Fibroblast of lung (primary cell): ENCODE measurements around the gene CMIP. TPM values are rescaled to one million over a fixed set of nuclear protein-coding genes. Genes with fewer than 3 reads are reported as not detected.

ENCODE experiments used
- DNase-seq, 2 donors: peaks; one replicate each; pipeline versions ENCODE4 v3.0.0 to v3.0.0-alpha.2; 2010; ENCODE audit warnings: low read depth in 2 of 2
- H2AFZ ChIP-seq: 2 replicates; pipeline ENCODE4 v1.5.1; 2012; ENCODE audit warnings: low read length, control low read depth, inconsistent platforms
- H3K27ac ChIP-seq: 2 replicates; pipeline ENCODE4 v1.5.1; 2011; ENCODE audit warnings: low read length, control low read depth; ENCODE audit not compliant: insufficient read depth
- H3K27me3 ChIP-seq: 2 replicates; pipeline ENCODE4 v1.5.1; 2011; ENCODE audit warnings: mild to moderate bottlenecking, low read length; ENCODE audit not compliant: control insufficient read depth, insufficient read depth
- H3K36me3 ChIP-seq: 2 replicates; pipeline ENCODE4 v1.5.1; 2011; ENCODE audit warnings: low read length; ENCODE audit not compliant: control insufficient read depth, insufficient read depth
- H3K4me1 ChIP-seq: 2 replicates; pipeline ENCODE4 v1.5.1; 2011; ENCODE audit warnings: low read length; ENCODE audit not compliant: control insufficient read depth, insufficient read depth; ENCODE audit errors: extremely low read depth
- H3K4me2 ChIP-seq: 2 replicates; pipeline ENCODE4 v1.5.1; 2011; ENCODE audit warnings: low read length, control low read depth; ENCODE audit not compliant: insufficient read depth; ENCODE audit errors: extremely low read depth
- H3K4me3 ChIP-seq, 4 experiments: fragments of 200-600 bp in 1 of 4; sonication (generic) in 1 of 4; replicated peaks in 1 of 4; 2 replicates each; pipeline ENCODE4 v1.5.1; 2011 to 2016; ENCODE audit warnings: low read length in 4 of 4, low read depth in 3 of 4, mild to moderate bottlenecking in 3 of 4, control low read depth in 2 of 4, inconsistent platforms in 1 of 4, mixed read lengths in 1 of 4; ENCODE audit not compliant: insufficient read depth in 1 of 4; ENCODE audit errors: control extremely low read depth in 1 of 4
- H3K79me2 ChIP-seq: 2 replicates; pipeline ENCODE4 v1.5.1; 2012; ENCODE audit warnings: mild to moderate bottlenecking, low read length, inconsistent platforms; ENCODE audit not compliant: control insufficient read depth, insufficient read depth
- H3K9ac ChIP-seq: 2 replicates; pipeline ENCODE4 v1.5.1; 2011; ENCODE audit warnings: mild to moderate bottlenecking, low read length, control low read depth; ENCODE audit not compliant: insufficient read depth
- H3K9me3 ChIP-seq: 2 replicates; pipeline ENCODE4 v1.5.1; 2012; ENCODE audit warnings: low read depth, low read length; ENCODE audit not compliant: control insufficient read depth, insufficient read depth
- H4K20me1 ChIP-seq: 2 replicates; pipeline ENCODE4 v1.5.1; 2011; ENCODE audit warnings: low read length; ENCODE audit not compliant: control insufficient read depth, insufficient read depth; ENCODE audit errors: extremely low read depth
- EZH2 ChIP-seq: IDR thresholded peaks from 2 replicates; pipeline ENCODE4 v1.5.1; 2012; ENCODE audit warnings: low read length, control low read depth, mild to moderate bottlenecking; ENCODE audit errors: missing control alignments
- polyA plus RNA-seq, 2 donors: library from polyadenylated mRNA; depleted of rRNA in 1 of 2; stranded (reverse) in 1 of 2; unstranded in 1 of 2; fragments of >200 nt; gene quantifications; 2 replicates each; pipeline ENCODE4 v1.2.1, GENCODE V29; 2011 to 2012; ENCODE audit warnings: missing spikeins in 1 of 2
- total RNA-seq: library from RNA; depleted of rRNA; stranded (reverse); fragments of >200 nt; gene quantifications from 2 replicates; pipeline ENCODE4 v1.2.1, GENCODE V29; 2014
- TF ChIP-seq, protein P1 (sequence below), 2 donors: IDR thresholded peaks in 1 of 2; conservative IDR thresholded peaks in 1 of 2; 1 replicate in 1 of 2; 2 replicates in 1 of 2; pipeline ENCODE4 v1.5.1; 2011 to 2012; ENCODE audit warnings: low read length in 2 of 2, control low read depth in 1 of 2, inconsistent platforms in 1 of 2, low read depth in 1 of 2, mild to moderate bottlenecking in 1 of 2

The CMIP gene
- total and polyA plus RNA-seq, 2 donors (not counting 1 experiment from before 2014, with no cell fraction given) = 1.9 to 5.1 TPM

DNA sequence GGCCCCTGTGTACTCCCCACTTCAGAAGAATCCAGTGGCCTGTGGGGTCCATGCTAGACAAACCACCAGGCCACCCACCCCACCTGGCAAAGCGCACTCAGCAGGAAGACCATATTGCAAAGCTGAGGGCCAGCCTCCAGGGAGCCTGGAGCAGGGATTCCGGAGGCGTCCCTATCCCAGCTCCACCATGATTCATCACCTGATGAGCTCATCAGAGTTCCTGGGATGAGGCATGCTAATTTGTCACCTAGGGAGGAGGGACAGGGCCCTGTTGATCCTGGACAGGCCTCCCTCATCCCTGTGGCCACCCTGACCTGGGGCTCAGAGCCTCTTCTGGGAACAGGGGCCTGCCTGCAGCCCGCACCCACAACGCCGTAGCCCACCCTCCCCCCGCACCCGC lies 202.9 kb downstream of the CMIP start:
- no peak for TF ChIP-seq EZH2
- no peak overlapping the region for H3K4me2 ChIP-seq

DNA sequence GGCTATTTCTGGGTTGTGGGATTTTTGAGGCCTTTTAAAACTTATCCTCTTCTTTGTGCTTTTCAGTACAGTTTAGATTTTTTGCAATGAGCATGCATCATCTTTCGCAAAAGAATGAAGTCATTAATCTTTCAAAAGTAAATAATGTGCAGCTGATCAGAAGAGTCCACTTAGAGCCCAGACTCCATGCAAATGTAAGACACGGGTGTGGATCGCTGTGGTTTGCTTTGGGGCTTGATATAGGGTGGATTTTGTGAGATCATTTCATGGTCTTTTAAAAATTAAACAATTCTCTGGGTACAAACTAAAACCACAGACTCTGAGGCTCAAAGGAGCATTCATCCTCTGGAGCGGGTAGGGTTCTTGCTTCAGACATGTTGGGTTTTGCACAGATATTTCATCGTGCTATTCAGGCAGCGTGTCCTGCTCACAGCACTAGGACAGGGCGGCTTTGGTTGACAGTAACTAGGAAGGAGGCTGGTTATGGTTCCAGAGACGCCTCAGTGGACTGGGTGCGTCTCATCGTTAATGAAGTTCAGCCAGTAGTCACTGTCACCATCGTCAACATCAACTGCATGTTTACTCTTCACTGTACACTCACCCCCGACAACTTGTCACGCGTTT lies 205.1 kb downstream of the CMIP start:
- H4K20me1 ChIP-seq = no peaks in the 10 kb centered on the region
- H3K36me3 ChIP-seq = peaks cover 1% of the 10 kb centered on the region
- H3K27me3 ChIP-seq = no peaks in the 10 kb centered on the region
- no peak for TF ChIP-seq EZH2
- TF ChIP-seq, protein P1, sequence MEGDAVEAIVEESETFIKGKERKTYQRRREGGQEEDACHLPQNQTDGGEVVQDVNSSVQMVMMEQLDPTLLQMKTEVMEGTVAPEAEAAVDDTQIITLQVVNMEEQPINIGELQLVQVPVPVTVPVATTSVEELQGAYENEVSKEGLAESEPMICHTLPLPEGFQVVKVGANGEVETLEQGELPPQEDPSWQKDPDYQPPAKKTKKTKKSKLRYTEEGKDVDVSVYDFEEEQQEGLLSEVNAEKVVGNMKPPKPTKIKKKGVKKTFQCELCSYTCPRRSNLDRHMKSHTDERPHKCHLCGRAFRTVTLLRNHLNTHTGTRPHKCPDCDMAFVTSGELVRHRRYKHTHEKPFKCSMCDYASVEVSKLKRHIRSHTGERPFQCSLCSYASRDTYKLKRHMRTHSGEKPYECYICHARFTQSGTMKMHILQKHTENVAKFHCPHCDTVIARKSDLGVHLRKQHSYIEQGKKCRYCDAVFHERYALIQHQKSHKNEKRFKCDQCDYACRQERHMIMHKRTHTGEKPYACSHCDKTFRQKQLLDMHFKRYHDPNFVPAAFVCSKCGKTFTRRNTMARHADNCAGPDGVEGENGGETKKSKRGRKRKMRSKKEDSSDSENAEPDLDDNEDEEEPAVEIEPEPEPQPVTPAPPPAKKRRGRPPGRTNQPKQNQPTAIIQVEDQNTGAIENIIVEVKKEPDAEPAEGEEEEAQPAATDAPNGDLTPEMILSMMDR (conservative IDR thresholded peaks at IDR 0.05 in 1 of 2, IDR thresholded peaks at IDR 0.05 in 1 of 2; ENCODE audit: low read depth in 1 of 2, low read length in 2 of 2) = no peak
- H3K27ac ChIP-seq = no peak overlapping the region
- H3K9me3 ChIP-seq = no peaks in the 10 kb centered on the region
- H3K4me3 ChIP-seq = no peak overlapping the region
- DNase-seq = peak; percentile 55 to 83
- peaks cover 3% of the 10 kb centered on the region for H3K4me1 ChIP-seq
- no peak overlapping the region for H3K9ac ChIP-seq
- peak overlapping the region; percentile 25 for H3K4me2 ChIP-seq
- no peaks in the 10 kb centered on the region for H3K79me2 ChIP-seq
- no peak overlapping the region for H2AFZ ChIP-seq

More for the DNA sequence above, 202.9 kb downstream of the CMIP start:
- no peaks in the 10 kb centered on the region for H4K20me1 ChIP-seq
- H3K9me3 ChIP-seq = no peaks in the 10 kb centered on the region
- H3K36me3 ChIP-seq = no peaks in the 10 kb centered on the region
- no peaks in the 10 kb centered on the region for H3K27me3 ChIP-seq
- H3K4me1 ChIP-seq = peaks cover 3% of the 10 kb centered on the region
- no peak overlapping the region for H3K4me3 ChIP-seq
- H3K27ac ChIP-seq = no peak overlapping the region
- no peak overlapping the region for H2AFZ ChIP-seq
- DNase-seq = peak; percentile 29 to 91
- H3K9ac ChIP-seq = no peak overlapping the region
- H3K79me2 ChIP-seq = no peaks in the 10 kb centered on the region

DNA sequence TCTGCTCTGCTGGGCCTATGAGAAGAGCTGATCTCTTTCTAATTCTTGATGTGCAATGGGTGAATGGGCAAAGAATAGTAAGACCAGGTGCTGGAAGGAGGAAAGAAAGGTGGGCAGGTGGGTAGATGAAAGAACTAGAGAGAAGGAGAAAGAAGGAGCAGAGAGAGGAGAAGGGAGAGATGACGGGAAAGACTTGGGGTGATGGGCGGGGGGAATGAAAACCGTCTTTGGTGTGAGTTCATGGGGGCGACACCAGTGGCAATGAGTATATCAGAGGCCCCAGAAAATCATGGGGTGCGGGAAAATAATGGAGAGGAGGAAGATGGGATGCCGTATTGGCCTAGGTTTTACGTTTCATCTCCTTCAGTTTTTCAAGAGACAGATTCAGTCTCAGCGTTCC lies 205.7 kb downstream of the CMIP start:
- no peaks in the 10 kb centered on the region for H3K79me2 ChIP-seq
- H3K27me3 ChIP-seq = no peaks in the 10 kb centered on the region
- no peak overlapping the region for H3K4me3 ChIP-seq
- DNase-seq = no peak
- no peaks in the 10 kb centered on the region for H3K9me3 ChIP-seq
- TF ChIP-seq, protein P1 (conservative IDR thresholded peaks at IDR 0.05 in 1 of 2, IDR thresholded peaks at IDR 0.05 in 1 of 2; ENCODE audit: low read depth in 1 of 2, low read length in 2 of 2) = no peak
- no peak for TF ChIP-seq EZH2
- no peak overlapping the region for H3K4me2 ChIP-seq
- H2AFZ ChIP-seq = no peak overlapping the region
- H3K27ac ChIP-seq = no peak overlapping the region
- H4K20me1 ChIP-seq = no peaks in the 10 kb centered on the region
- H3K4me1 ChIP-seq = peaks cover 3% of the 10 kb centered on the region
- peaks cover 1% of the 10 kb centered on the region for H3K36me3 ChIP-seq
- no peak overlapping the region for H3K9ac ChIP-seq
